K562 (cell line): ENCODE results near the gene UPP1. TPM values are rescaled to one million over a fixed set of nuclear protein-coding genes. Genes with fewer than 3 reads are reported as not detected.
"Not testable (repeated sequence)": the region's sequence is repeated elsewhere in the genome, so short reads cannot be mapped to it uniquely, and the experiment has no call there.

Source experiments
- ATAC-seq: fragments of 200-7000 bp; cut with Tn5 transposase; 3 replicates; pipeline ENCODE4 v1.9.1; 2020; ENCODE audit warnings: moderate library complexity
- BruUV-seq: library from RNA; stranded (reverse); fragments of 400-500 nt; replicated peaks from 2 replicates; lab custom pipeline; 2021; lab: Mats Ljungman, UMichigan
- CTCF ChIA-PET: fragments of 300-600 bp; formaldehyde crosslinking; extraction: SDS; loops from one replicate; lab custom pipeline; 2021; ENCODE audit warnings: low intra/inter-chr PET ratio; lab: Yijun Ruan, JAX
- POLR2A ChIA-PET: fragments of 300-600, 350-650 bp; sonication (Branson Sonifier 250); formaldehyde crosslinking; extraction: SDS; loops from one replicate; lab custom pipeline; 2021; ENCODE audit warnings: antibody characterized with exemption, inconsistent platforms; lab: Yijun Ruan, JAX
- DNase-seq, 4 experiments: peaks; one replicate each; pipeline versions ENCODE4 v3.0.0 to v3.0.0-alpha.2; 2011 to 2018; ENCODE audit warnings: low spot score in 3 of 4, mixed read lengths in 3 of 4; ENCODE audit errors: extremely low read depth in 1 of 4
- FAIRE-seq: peaks from 2 replicates; lab custom pipeline; 2011; peaks lifted over from hg19 to GRCh38; lab: Jason Lieb, UNC
- H2AFZ ChIP-seq: 2 replicates; pipeline ENCODE4 v1.6.0; 2011; ENCODE audit warnings: low read depth, low read length, control low read depth, inconsistent platforms
- H3K27ac ChIP-seq: fragments of 200-600 bp; 3 replicates; pipeline ENCODE4 v1.8.0; 2011; ENCODE audit warnings: low read depth, mild to moderate bottlenecking, control low read depth, inconsistent platforms, low read length, moderate library complexity, mixed read lengths; ENCODE audit errors: extremely low read depth
- H3K27me3 ChIP-seq, 2 experiments: fragments of 300-600 bp in 1 of 2; 2 replicates in 1 of 2; 3 replicates in 1 of 2; pipeline versions ENCODE4 v1.6.0 to v1.8.0; 2011; ENCODE audit warnings: inconsistent platforms in 2 of 2, low read length in 2 of 2, mild to moderate bottlenecking in 1 of 2, mixed read lengths in 1 of 2, moderate library complexity in 1 of 2; ENCODE audit not compliant: control insufficient read depth in 2 of 2, insufficient read depth in 2 of 2
- H3K36me3 ChIP-seq: fragments of 300-600 bp; 3 replicates; pipeline ENCODE4 v1.8.0; 2011; ENCODE audit warnings: mild to moderate bottlenecking, low read length, inconsistent platforms; ENCODE audit not compliant: control insufficient read depth, insufficient read depth
- H3K4me1 ChIP-seq, 2 experiments: fragments of 200-600 bp in 1 of 2; replicated peaks in 1 of 2; 2 replicates in 1 of 2; 3 replicates in 1 of 2; pipeline versions ENCODE4 v1.5.1 to v1.8.0; 2011; ENCODE audit warnings: inconsistent platforms in 2 of 2, low read length in 2 of 2, mild to moderate bottlenecking in 1 of 2, mixed read lengths in 1 of 2, moderate library complexity in 1 of 2; ENCODE audit not compliant: control insufficient read depth in 2 of 2, insufficient read depth in 2 of 2
- H3K4me2 ChIP-seq: 2 replicates; pipeline ENCODE4 v1.6.1; 2011; ENCODE audit warnings: low read length, control low read depth, inconsistent platforms, mixed read lengths; ENCODE audit not compliant: insufficient read depth
- H3K4me3 ChIP-seq: fragments of 200-600 bp; sonication (generic), shearing (Covaris generic); 2 replicates; pipeline ENCODE4 v1.5.1; 2016; ENCODE audit warnings: control low read depth, inconsistent platforms
- H3K79me2 ChIP-seq: fragments of 200-600 bp; 3 replicates; pipeline ENCODE4 v1.8.0; 2011; ENCODE audit warnings: low read length, inconsistent platforms; ENCODE audit not compliant: control insufficient read depth, insufficient read depth
- H3K9ac ChIP-seq, 2 experiments: 2 replicates each; pipeline versions ENCODE4 v1.6.0 to v1.6.1; 2011; ENCODE audit warnings: low read depth in 2 of 2, low read length in 2 of 2, control low read depth in 1 of 2, inconsistent platforms in 1 of 2, mild to moderate bottlenecking in 1 of 2, mixed read lengths in 1 of 2; ENCODE audit not compliant: insufficient read depth in 1 of 2
- H3K9me1 ChIP-seq: one replicate; pipeline ENCODE4 v1.6.0; 2011; ENCODE audit warnings: inconsistent platforms, mild to moderate bottlenecking, low read length, moderate library complexity; ENCODE audit not compliant: control insufficient read depth, insufficient read depth
- H3K9me3 ChIP-seq: replicated peaks from 2 replicates; pipeline ENCODE4 v1.5.1; 2011; ENCODE audit warnings: low read depth, low read length, inconsistent platforms; ENCODE audit not compliant: control insufficient read depth, insufficient read depth
- H4K20me1 ChIP-seq: replicated peaks from 2 replicates; pipeline ENCODE4 v1.6.1; 2011; ENCODE audit warnings: low read length, inconsistent platforms, mixed read lengths; ENCODE audit not compliant: control insufficient read depth, insufficient read depth
- E2F8 ChIP-seq: fragments of 450-650 bp; IDR thresholded peaks from 2 replicates; pipeline ENCODE4 v1.7.1; 2018; ENCODE audit warnings: mild to moderate bottlenecking, low read depth; ENCODE audit not compliant: partially characterized antibody
- ETS2 ChIP-seq: IDR thresholded peaks from 2 replicates; pipeline ENCODE4 v1.6.1; 2016; ENCODE audit warnings: borderline replicate concordance, missing genetic modification characterization, mild to moderate bottlenecking, moderate library complexity, missing compliant biosample characterization; ENCODE audit not compliant: poor library complexity, severe bottlenecking
- FOXK1 ChIP-seq: sonication (generic); formaldehyde crosslinking; IDR thresholded peaks from 2 replicates; pipeline ENCODE4 v1.8.0; 2022; ENCODE audit warnings: missing genetic modification reagents, mild to moderate bottlenecking, borderline replicate concordance
- MAX ChIP-seq: sonication (generic); formaldehyde crosslinking; IDR thresholded peaks from 2 replicates; pipeline ENCODE4 v1.9.0; 2022; ENCODE audit warnings: mild to moderate bottlenecking, missing genetic modification reagents
- MTA3 ChIP-seq: fragments of 450-650 bp; formaldehyde crosslinking; IDR thresholded peaks from 2 replicates; pipeline ENCODE4 v1.6.1; 2017; ENCODE audit warnings: mild to moderate bottlenecking, borderline replicate concordance
- SFPQ ChIP-seq: fragments of 200-400 bp; formaldehyde crosslinking; IDR thresholded peaks from 2 replicates; pipeline ENCODE4 v1.6.1; 2017; ENCODE audit warnings: mild to moderate bottlenecking, low read depth, low read length, moderate library complexity
- TAF9B ChIP-seq: fragments of 450-650 bp; IDR thresholded peaks from 2 replicates; pipeline ENCODE4 v1.6.1; 2018; ENCODE audit warnings: mild to moderate bottlenecking; ENCODE audit not compliant: partially characterized antibody
- ZNF143 ChIP-seq: sonication (generic); formaldehyde crosslinking; IDR thresholded peaks from 2 replicates; pipeline ENCODE4 v1.9.0; 2022; ENCODE audit warnings: mild to moderate bottlenecking, missing genetic modification reagents
- in situ Hi-C: fragments of 300-500 bp; cut with MboI; formaldehyde crosslinking; loops from 4 replicates; pipeline ENCODE4 v1.15.0; 2018; ENCODE audit warnings: inconsistent platforms, mixed read lengths
- intact Hi-C: fragments of 100-400 bp; cut with micrococcal nuclease; formaldehyde crosslinking; loops from 2 replicates; pipeline ENCODE4 v1.14.2; 2022
- polyA plus RNA-seq, 8 experiments: library from polyadenylated mRNA; depleted of rRNA in 4 of 8; stranded (reverse) in 5 of 8; unstranded in 3 of 8; fragments of >200 nt; fragmentation: Nextera tagmentation in 2 of 8; fragmentation: Illumina TruSeq in 1 of 8; extraction: Ambion mirVana in 2 of 8; extraction: Trizol in 1 of 8; gene quantifications; 2 replicates each; pipeline versions ENCODE4 v1.2.1 to v1.2.3, GENCODE V29; 2011 to 2014; ENCODE audit warnings: inconsistent platforms in 1 of 8, missing spikeins in 1 of 8
- total RNA-seq, 7 experiments: library from RNA; depleted of rRNA in 6 of 7; stranded (reverse); fragments of >200 nt in 6 of 7; fragmentation: Illumina TruSeq in 2 of 7; extraction: Trizol in 2 of 7; gene quantifications; 2 replicates each; pipeline versions ENCODE4 v1.2.1 to v1.2.3, GENCODE V29; 2011 to 2021; ENCODE audit warnings: low replicate concordance in 1 of 7

UPP1 gene
- total and polyA plus RNA-seq, 9 of the 15 experiments (the other 6 are each of a cell fraction or from before 2014, with no cell fraction given) = 0.38 to 2.4 (median 0.61) TPM

GRCh38 chr7:48078470-48078869 lies 10.6 kb upstream of the UPP1 start (continued):
- TF ChIP-seq SFPQ (no peak), MTA3 (no peak), MAX (CRISPR knock-in tag) (no peak), ZNF143 (CRISPR knock-in tag) (no peak), TAF9B (no peak), ETS2 (tag) (no peak), E2F8 (no peak), FOXK1 (CRISPR knock-in tag) (no peak)

GRCh38 chr7:48082378-48082777 lies 6.7 kb upstream of the UPP1 start:
- H2AFZ ChIP-seq, FAIRE-seq, H3K4me2 ChIP-seq, in situ Hi-C loops, H3K27me3 ChIP-seq, BruUV-seq, DNase-seq, H3K9me1 ChIP-seq, H3K27ac ChIP-seq, H3K4me1 ChIP-seq, H3K36me3 ChIP-seq, intact Hi-C loops, CTCF ChIA-PET, ATAC-seq, H4K20me1 ChIP-seq, H3K9ac ChIP-seq, H3K9me3 ChIP-seq, H3K79me2 ChIP-seq, POLR2A ChIA-PET, H3K4me3 ChIP-seq: not testable (repeated sequence)
